DND-41 (cell line): ENCODE data around the gene GPX3.
A peak's percentile ranks its signal among the peaks of the same experiment; 100 is the strongest.

Experiments used
- ATAC-seq: fragments of 200-7000 bp; cut with Tn5 transposase; 3 replicates; pipeline ENCODE4 v1.9.1; 2021; ENCODE audit warnings: low read depth; ENCODE audit not compliant: insufficient read depth
- DNase-seq: peaks from one replicate; pipeline ENCODE4 v3.0.0-alpha.2; 2020
- H2AFZ ChIP-seq: 2 replicates; pipeline ENCODE4 v1.6.0; 2012; ENCODE audit warnings: low read depth, low read length
- H3K27ac ChIP-seq: 2 replicates; pipeline ENCODE4 v1.5.1; 2012; ENCODE audit warnings: low read length, inconsistent platforms
- H3K27me3 ChIP-seq: fragments of 200-600 bp; sonication (generic); 2 replicates; pipeline ENCODE4 v1.6.0; 2012; ENCODE audit warnings: low read length, mild to moderate bottlenecking, inconsistent platforms; ENCODE audit not compliant: insufficient read depth, poor library complexity
- H3K36me3 ChIP-seq: 2 replicates; pipeline ENCODE4 v1.5.1; 2012; ENCODE audit warnings: low read length, inconsistent platforms; ENCODE audit not compliant: insufficient read depth
- H3K4me1 ChIP-seq: 2 replicates; pipeline ENCODE4 v1.5.1; 2012; ENCODE audit warnings: mild to moderate bottlenecking, low read length; ENCODE audit not compliant: insufficient read depth
- H3K4me2 ChIP-seq: 2 replicates; pipeline ENCODE4 v1.6.0; 2012; ENCODE audit warnings: mild to moderate bottlenecking, moderate library complexity, low read length, inconsistent platforms; ENCODE audit not compliant: insufficient read depth
- H3K4me3 ChIP-seq, 2 experiments: fragments of 200-600 bp in 1 of 2; shearing (Covaris generic) in 1 of 2; 2 replicates each; pipeline ENCODE4 v1.5.1; 2012 to 2016; ENCODE audit warnings: inconsistent platforms in 2 of 2, low read length in 2 of 2, mild to moderate bottlenecking in 2 of 2, low read depth in 1 of 2, moderate library complexity in 1 of 2
- H3K79me2 ChIP-seq: 2 replicates; pipeline ENCODE4 v1.6.0; 2012; ENCODE audit warnings: low read length, inconsistent platforms; ENCODE audit not compliant: insufficient read depth
- H3K9ac ChIP-seq: 2 replicates; pipeline ENCODE4 v1.6.0; 2012; ENCODE audit warnings: low read depth, mild to moderate bottlenecking, inconsistent platforms, low read length, moderate library complexity
- H3K9me3 ChIP-seq: 2 replicates; pipeline ENCODE4 v1.5.1; 2012; ENCODE audit warnings: low read length, moderate library complexity, mild to moderate bottlenecking, inconsistent platforms; ENCODE audit not compliant: insufficient read depth, severe bottlenecking
- H4K20me1 ChIP-seq: 2 replicates; pipeline ENCODE4 v1.6.0; 2012; ENCODE audit warnings: low read length; ENCODE audit not compliant: insufficient read depth
- CTCF ChIP-seq: IDR thresholded peaks from 2 replicates; pipeline ENCODE4 v1.5.1; 2012; ENCODE audit warnings: borderline replicate concordance, low read length, moderate library complexity, mild to moderate bottlenecking; ENCODE audit not compliant: poor library complexity, severe bottlenecking; ENCODE audit errors: extremely low read depth
- EZH2 ChIP-seq: IDR thresholded peaks from 3 replicates; pipeline ENCODE4 v1.6.1; 2012; ENCODE audit warnings: borderline replicate concordance, low read depth, mild to moderate bottlenecking, moderate library complexity, low read length, inconsistent platforms; ENCODE audit not compliant: severe bottlenecking

The GPX3 gene

DNA sequence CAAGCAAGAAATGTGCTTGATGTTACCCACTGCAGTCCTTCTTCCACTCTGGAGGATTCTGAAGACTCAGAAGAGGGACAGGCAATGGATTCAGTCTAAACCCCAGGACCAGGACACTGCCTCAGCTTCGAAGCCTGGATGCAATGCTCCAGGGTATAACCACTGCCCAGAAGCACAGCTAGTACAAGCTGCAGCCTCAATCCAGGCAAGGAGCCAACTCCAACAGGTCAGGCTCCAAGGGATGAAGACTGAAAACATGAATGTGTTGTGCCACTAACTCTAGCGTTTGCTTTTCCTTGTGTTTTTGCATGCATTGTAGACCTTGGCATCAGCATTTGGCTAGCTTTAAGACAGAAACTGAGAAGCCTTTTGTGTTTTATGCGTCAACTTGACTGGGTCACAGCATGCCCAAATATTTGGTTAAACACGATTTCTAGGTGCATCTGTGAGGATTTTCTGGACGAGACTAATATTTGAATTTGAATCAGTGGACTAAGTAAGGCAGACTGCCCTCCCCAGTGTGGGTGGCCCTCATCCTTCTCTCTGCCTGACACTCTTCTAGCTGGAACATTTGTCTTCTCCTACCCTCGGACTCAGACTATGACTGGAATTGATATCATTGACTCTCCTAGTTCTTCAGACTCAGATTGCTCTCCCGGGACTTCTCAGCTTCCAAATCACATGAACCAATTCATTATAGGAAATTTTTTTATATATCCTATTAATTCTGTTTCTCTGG lies 20.5 kb upstream of the GPX3 start:
- Histone ChIP-seq H3K27ac (no peak overlapping the region), H3K4me3 (no peak overlapping the region), H4K20me1 (no peaks in the 10 kb centered on the region), H3K4me2 (no peak overlapping the region), H3K36me3 (no peaks in the 10 kb centered on the region), H3K27me3 (peaks cover 12% of the 10 kb centered on the region), H3K9me3 (no peaks in the 10 kb centered on the region), H3K9ac (no peak overlapping the region), H3K79me2 (no peaks in the 10 kb centered on the region), H3K4me1 (no peaks in the 10 kb centered on the region), H2AFZ (no peak overlapping the region)
- TF ChIP-seq EZH2 (no peak), CTCF (no peak)
- DNase-seq (no peak), ATAC-seq (no peak)

GRCh38 chr5:151001436-151001835 lies 19.0 kb upstream of the GPX3 start:
- Histone ChIP-seq H3K9ac (no peak overlapping the region), H3K4me3 (no peak overlapping the region), H3K9me3 (no peaks in the 10 kb centered on the region), H3K36me3 (no peaks in the 10 kb centered on the region), H3K27ac (no peak overlapping the region), H4K20me1 (no peaks in the 10 kb centered on the region), H3K27me3 (peaks cover 12% of the 10 kb centered on the region), H3K4me1 (no peaks in the 10 kb centered on the region), H2AFZ (no peak overlapping the region), H3K79me2 (no peaks in the 10 kb centered on the region), H3K4me2 (no peak overlapping the region)
- TF ChIP-seq EZH2 (no peak), CTCF (no peak)
- DNase-seq (no peak), ATAC-seq (no peak)

DNA sequence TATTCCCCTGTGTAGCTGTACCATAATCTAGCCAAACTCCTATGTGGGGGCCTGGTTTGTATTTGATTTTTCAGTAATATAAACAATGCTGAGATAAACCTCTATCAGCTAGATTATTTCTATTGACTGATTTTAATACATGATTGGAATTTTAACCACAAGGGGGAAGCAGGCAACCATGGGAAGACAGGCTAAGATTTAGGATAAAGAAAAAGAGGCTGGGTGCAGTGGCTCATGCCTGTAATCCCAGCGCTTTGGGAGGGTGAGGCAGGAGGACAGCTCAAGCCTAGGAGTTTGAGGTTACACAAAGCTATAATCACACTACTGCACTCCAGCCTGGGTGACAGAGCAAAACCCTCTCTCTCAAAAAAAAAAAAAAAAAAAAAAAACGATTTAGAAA lies 18.1 kb upstream of the GPX3 start:
- Histone ChIP-seq H3K9me3 (no peaks in the 10 kb centered on the region), H3K79me2 (no peaks in the 10 kb centered on the region), H3K4me3 (no peak overlapping the region), H2AFZ (no peak overlapping the region), H3K4me1 (no peaks in the 10 kb centered on the region), H3K9ac (no peak overlapping the region), H4K20me1 (no peaks in the 10 kb centered on the region), H3K36me3 (no peaks in the 10 kb centered on the region), H3K4me2 (no peak overlapping the region), H3K27me3 (peaks cover 12% of the 10 kb centered on the region), H3K27ac (no peak overlapping the region)
- DNase-seq = no peak
- TF ChIP-seq EZH2 (no peak), CTCF (peak; percentile 45)
- ATAC-seq = no peak
